ENCODE results near the gene CCDC27.
"Not testable (repeated sequence)": the region's sequence is repeated elsewhere in the genome, so short reads cannot be mapped to it uniquely, and the experiment has no call there.

Gene CCDC27

GRCh38 chr1:3736708-3737107 lies 15.5 kb upstream of the CCDC27 start:
- DNase-seq (ENCODE audit: low read depth): no peak

DNA sequence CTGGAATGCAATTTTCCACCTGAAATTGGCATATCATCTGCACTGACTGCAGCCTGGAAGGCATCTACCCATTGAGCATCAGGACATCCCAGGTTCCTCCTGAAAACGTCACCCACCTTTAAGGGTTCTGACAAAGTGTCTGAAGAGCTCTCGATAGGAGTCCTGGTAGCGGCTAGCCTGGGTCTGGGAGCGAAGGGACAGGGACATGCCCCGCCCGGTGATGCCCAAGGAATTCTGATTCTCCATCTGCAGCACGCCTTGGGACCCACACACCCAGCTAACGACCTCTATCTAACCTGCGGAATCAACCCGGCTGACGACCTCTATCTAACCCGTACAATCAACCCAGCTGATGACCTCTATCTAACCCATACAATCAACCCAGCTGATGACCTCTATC lies 13.3 kb upstream of the CCDC27 start:
- no peak for DNase-seq (ENCODE audit: low read depth)

GRCh38 chr1:3740042-3740441 lies 12.2 kb upstream of the CCDC27 start:
- no peak for DNase-seq (ENCODE audit: low read depth)

DNA sequence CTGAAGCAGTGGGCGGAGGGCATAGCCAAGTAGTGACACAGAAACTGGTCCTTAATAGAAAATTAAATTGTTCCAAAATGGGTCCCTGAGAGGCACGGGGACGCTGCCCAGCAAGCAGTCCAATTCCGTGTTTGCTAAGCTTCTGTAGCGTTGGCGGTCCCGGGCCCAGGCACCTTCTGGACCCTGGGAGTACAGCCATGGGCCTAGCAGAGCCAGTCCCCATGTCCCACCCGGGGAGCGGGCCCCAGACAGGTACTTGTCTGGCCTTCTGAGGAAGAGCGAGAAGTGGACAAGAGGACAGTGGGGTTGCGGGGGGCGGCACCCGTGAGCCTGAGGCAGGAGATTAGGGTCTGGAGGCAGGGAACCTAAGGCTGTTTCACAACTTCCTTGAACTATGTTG lies 11.5 kb upstream of the CCDC27 start:
- DNase-seq (ENCODE audit: low read depth): no peak

DNA sequence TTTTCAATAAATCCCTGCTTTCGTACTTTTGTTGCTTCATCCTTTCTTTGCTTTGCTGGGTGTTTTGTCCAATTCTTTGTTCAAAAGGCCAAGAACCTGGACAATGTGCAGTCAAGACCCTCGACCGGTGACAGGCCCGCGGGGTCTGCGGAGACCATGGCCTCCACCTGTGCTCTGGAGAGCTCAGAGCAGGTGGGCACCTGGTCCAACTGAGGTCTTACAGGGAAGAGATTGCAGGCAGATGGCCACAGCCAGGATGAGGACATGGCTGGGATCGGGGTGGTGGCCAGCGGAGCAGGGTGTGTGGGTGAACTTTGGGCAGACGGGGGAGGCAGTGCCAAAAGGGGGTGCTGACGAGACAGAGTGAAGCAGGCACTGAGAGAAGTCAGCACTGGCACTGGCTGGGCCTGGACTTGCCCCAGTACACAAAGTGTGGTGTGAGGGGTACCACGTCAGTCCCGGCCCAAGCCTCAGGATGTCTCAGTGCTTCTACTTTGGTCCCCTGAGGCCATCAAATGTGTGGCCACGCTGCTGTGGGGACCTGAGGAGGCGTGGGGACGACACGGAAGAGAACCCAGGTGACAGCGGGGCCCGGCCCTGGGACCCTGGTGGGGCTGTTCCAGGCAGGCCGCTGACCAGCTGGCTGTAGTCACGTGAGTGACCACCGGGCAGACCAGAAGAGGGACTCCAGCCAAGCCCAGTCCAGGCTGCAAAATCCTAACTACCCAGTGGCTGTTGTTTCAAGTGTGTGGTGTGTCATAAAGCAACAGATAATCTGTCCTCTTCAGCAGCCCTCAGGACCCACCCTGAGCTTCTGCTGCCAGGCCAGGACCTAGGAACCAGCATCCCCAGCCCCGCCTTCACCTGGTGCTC lies 10.4 kb upstream of the CCDC27 start:
- DNase-seq (ENCODE audit: low read depth): no peak

- DNase-seq (ENCODE audit: low read depth): no peak
These were observed 9.6 kb upstream of the CCDC27 start for GRCh38 chr1:3742439-3743298.

DNA sequence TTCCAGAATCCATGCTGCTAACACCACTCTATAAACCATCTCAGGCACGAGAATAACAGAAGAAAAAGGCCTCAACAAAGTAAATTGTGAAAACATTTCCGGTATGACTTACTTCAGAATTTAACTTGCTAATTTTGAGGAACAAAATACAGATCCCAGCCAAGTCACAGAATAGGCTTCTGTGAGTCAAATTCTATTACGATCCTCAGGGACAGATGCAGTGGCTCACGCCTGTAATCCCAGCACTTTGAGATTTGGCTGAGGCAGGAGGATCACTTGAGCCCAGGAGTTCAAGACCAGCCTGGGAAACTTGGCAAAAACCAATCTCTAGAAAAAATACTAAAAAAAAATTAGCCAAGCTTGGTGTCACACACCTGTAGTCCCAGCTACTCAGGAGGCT lies 8.8 kb upstream of the CCDC27 start:
- no peak for DNase-seq (ENCODE audit: low read depth)

DNA sequence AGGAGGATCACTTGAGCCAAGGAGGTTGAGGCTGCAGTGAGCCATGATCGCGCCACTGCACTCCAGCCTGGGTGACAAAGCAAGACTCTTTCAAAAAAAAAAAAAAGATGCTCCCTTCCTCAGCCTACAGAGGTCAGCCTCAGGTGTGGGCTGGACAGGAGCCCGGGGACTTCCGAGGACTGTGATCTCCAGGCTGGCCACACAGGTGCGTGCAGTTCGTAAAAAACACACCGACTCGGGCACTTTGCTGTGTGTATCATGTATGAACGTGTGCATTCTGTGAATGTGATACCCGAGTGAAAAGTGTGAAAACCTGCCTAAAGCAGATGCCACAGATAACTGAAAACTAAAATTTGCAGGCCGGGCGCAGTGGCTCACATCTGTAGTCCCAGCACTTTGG lies 8.4 kb upstream of the CCDC27 start:
- no peak for DNase-seq (ENCODE audit: low read depth)

GRCh38 chr1:3744646-3745045 lies 7.6 kb upstream of the CCDC27 start:
- no peak for DNase-seq (ENCODE audit: low read depth)

GRCh38 chr1:3745071-3745470 lies 7.2 kb upstream of the CCDC27 start:
- DNase-seq (ENCODE audit: low read depth): no peak

- no peak for DNase-seq (ENCODE audit: low read depth)
These were observed 6.5 kb upstream of the CCDC27 start for GRCh38 chr1:3745590-3746381.

DNA sequence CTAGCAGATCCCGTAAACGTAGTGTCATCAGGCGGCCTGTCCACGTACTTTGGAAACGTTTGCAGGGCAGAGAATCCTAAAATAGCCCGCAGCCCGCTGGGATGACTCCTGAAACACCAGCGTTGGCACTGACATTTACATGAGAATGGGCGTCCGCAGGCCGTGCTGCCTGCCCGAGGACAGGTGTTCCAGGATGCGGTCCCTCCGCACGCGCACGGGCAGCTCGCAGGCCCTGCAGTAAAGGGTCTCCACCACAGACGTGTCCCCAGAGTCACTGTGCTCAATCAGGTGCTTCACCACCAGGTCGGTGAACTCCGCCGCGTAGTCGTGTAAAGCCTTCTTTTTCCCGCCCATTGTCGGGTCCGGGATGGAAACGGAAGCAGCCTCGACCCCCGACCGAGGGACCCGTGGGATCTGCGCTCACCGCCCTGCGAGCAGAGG lies 5.8 kb upstream of the CCDC27 start:
- DNase-seq (ENCODE audit: low read depth): no peak

DNA sequence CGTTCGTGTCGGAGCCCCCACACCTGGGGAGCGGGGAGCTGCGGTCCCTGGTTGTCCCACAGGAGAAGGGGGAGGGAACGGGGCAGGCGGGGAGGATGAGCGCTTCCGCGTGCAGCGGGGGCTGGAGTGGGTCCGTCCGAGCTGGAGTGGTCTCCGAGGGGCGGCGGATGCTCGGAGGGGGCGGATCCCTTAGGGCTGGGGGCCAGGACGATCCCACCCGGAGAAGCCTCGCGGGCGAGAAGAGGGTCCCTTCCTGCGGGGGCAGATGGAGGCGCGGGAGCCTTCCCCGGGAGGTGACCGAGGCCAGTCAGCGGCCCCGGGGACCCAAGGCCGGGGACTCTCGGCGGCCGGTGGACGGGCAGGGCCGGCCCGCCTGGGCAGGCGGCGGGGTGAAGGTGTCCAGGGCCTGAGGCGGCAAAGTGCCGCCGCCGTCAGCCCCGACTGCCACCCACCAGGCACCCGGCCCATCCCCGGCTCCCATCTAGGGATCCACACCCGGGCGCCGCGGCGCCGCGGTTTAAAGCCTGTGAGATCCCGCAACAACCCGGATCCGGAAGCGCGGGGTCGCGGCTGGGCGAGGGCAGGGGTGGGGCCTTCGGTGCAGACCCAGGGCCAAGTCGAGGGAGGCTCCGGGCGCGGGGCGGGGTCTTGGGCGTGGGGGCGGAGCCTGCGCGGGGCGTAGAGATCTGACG lies 5.3 kb upstream of the CCDC27 start:
- DNase-seq (ENCODE audit: low read depth): peak; percentile 50

DNA sequence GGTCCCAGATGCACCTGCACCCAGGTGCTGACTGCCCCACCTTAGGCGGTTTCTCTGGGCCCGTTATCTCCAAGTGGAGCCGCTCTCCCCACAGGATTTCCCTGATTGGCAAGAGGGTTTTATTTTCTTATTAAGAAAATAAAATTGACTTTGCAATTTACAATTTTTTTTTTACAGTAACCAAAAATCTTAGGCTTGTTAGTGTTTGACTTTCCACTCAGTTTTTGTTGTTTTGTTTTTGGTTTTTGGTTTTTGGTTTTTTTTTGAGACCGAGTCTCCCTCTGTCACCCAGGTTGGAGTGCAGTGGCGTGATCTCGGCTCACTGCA lies 4.8 kb upstream of the CCDC27 start:
- no peak for DNase-seq (ENCODE audit: low read depth)

DNA sequence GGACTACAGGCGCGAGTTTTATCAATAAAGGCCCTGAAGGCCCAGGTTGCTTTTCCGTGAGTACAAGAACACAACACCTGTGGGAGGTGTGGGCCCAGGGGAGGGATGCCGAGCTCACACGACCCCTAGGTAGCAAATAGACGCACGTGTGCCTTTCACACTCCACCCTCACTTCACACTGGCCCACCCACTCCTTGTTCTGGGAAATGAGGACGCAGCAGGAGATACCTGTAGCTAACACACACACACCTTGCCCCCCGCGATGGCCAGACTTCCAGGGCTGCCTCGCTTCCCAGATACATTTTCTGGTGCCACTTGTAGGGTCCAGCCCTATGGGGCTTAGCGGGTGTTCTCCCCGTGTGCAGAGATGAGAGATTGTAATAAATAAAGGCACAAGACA lies 4.3 kb upstream of the CCDC27 start:
- no peak for DNase-seq (ENCODE audit: low read depth)

- not testable (repeated sequence) for DNase-seq (ENCODE audit: low read depth)
These were observed 3.8 kb upstream of the CCDC27 start for GRCh38 chr1:3748316-3748900.

- no peak for DNase-seq (ENCODE audit: low read depth)
These were observed 2.7 kb upstream of the CCDC27 start for GRCh38 chr1:3749512-3749911.

GRCh38 chr1:3750741-3751140 lies 1.5 kb upstream of the CCDC27 start:
- no peak for DNase-seq (ENCODE audit: low read depth)

- no peak for DNase-seq (ENCODE audit: low read depth)
These were observed 1.6 kb downstream of the CCDC27 start for GRCh38 chr1:3753656-3754454.

DNA sequence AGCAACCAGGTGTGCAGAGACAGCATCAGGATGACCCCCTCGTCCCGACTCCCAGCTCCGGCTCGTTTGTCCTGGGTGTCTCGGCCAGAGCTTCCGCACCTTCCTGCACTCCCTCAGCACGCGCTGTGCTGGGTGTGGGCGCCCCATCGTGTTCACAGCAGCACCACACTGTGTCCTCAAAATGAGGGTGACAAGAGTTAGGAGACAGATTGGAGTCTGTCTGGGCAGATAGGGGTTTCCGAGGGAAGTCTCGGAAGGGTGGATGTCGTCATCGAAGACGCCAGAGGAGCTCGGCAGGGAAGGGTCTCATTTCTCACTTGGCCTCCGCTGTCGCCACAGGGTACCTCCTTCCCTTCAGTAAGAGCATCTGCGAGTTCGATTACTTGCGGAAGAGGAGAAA lies 4.1 kb downstream of the CCDC27 start:
- DNase-seq (ENCODE audit: low read depth): no peak

DNA sequence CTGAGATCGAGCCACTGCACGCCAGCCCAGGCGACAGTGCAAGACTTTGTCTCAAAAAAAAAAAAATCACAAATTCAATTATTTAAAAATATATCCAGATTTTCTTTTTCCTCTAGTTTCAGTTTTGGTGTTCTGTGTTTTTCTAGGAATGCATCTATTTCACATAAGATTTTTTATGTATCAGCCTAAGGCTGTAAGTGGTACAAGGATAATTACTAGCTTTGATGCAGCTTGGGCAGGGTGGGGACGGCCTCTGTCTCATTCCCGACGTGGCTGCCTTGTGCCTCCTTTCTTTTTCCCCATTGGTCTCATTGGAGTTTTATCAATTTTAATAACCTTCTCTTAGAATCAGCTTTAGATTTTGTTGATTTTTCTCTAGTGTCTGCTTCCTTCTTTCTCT lies 6.9 kb downstream of the CCDC27 start:
- no peak for DNase-seq (ENCODE audit: low read depth)

Data from stromal cell of bone marrow (primary cell).